NCI-H526 (cell line): ENCODE data around the gene IRGM.

Experiments
- DNase-seq, 2 experiments: peaks; one replicate each; lab custom pipeline; 2025; lab: John Stamatoyannopoulos, UW

IRGM gene

GRCh38 chr5:150895431-150896428 lies 49.4 kb downstream of the IRGM start:
- no peak for DNase-seq
